GM23248 (cell line): ENCODE results near the gene AGAP1.

ENCODE experiments used
- EZH2 ChIP-seq: fragments of 200-600 bp; sonication (generic); IDR thresholded peaks from 2 replicates; pipeline ENCODE4 v1.6.1; 2018; ENCODE audit warnings: antibody characterized with exemption, mild to moderate bottlenecking; ENCODE audit not compliant: insufficient read depth, poor library complexity, severe bottlenecking
- EZH2phosphoT487 ChIP-seq: fragments of 200-600 bp; sonication (generic); IDR thresholded peaks from 2 replicates; pipeline ENCODE4 v1.6.1; 2018; ENCODE audit warnings: antibody characterized with exemption, moderate library complexity, mild to moderate bottlenecking, low read depth; ENCODE audit not compliant: insufficient read depth

- TF ChIP-seq EZH2phosphoT487 (no peak), EZH2 (no peak)
These were observed 182.1 kb downstream of the AGAP1 start for GRCh38 chr2:235675678-235676535.
